GM18870 (cell line): ENCODE data around the gene PIGQ.

Source experiments
- ATAC-seq: cut with Tn5 transposase; IDR thresholded peaks from one replicate; pipeline ENCODE4 v1.9.1; 2021; ENCODE audit warnings: moderate library complexity; ENCODE audit not compliant: unreplicated experiment

The PIGQ gene

DNA sequence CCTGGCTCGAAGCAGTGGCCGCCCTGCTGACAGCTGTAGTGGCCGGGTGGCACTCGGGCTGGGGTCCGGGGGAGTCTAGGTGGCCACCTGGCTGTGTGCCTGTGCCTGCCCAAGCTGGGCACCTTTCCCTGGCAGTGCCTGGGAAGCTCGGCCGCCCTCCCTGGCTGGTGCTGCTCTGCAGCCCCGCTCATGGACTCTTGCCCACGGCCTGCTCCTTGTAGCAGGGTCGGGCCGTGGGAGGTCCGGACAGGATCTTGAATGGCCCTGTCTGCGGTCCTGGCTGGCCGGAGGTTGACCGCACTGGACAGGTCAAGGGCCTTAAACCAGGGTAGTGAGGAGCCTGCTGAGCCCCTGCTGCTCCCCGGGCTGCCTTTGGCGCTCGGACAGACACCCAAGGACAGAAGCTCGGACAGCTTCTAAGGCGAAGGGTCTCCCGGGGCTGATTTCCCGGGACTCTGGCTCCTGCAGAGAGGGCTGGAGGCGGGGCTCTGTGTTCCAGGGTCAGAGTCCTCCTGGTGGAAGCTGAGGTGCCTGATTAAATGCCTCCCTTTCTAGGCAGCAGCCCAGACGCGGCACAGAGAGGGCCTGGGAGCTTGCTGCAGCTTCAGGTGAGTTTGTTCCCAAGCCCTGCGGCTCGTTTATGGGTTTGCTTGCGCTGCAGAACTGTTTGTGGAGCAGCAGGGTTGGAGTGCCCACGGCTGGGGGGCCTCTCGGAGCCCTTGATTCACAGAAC is 36.2 kb upstream of the PIGQ start:
- no peak for ATAC-seq

DNA sequence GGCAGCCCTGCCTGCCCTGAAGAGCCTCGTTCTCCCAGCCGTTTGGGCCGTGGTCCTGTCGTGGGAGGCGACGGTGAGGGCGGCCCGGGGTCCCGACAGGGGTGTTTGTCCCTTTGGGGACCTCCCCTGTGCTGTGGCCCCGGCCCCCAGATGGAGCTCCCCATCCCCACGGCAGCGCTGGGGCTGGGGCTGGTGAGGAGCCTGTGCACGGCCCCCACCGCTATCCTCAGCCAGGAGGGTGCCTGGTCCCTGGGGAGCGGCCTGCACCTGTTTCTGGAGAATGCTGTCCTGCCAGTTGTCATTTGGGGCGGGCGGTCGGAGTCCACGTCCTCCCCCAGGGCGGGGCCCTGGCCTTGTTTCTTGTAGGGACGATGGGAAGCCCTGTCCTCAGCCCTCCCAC is 35.6 kb upstream of the PIGQ start:
- no peak for ATAC-seq

DNA sequence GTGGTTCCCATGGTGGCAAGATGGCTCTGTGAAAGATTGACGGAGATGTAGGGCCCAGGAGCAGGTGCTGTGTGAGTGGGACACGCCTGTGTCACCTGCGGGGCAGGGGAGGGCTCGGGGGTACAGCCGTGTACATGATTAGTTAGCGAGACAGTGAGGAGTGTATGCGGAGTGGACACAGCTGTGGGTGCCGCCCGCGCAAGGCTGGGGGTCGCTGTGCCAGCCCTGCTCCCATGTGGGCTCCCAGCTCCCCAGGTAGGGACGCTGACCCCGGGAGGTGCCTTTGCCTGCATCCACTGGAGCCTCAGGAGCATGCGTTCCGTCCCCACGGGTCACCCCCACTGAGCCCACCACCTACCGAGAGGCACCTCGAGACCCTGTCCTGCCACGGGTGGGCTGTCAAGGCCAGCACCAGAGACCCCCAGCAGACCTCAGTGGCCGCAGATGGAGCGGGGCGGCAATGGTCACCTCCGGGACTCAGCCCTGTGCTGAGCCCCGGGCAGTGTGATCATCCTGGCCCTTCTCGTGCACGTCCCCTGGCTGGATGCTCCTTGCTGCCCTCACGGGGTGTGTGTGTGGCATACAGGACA is 34.8 kb upstream of the PIGQ start:
- ATAC-seq: no peak

- no peak for ATAC-seq
Observed at GRCh38 chr16:535446-536405, 34.0 kb upstream of the PIGQ start.

- no peak for ATAC-seq
Observed at GRCh38 chr16:536746-537145, 33.0 kb upstream of the PIGQ start.

DNA sequence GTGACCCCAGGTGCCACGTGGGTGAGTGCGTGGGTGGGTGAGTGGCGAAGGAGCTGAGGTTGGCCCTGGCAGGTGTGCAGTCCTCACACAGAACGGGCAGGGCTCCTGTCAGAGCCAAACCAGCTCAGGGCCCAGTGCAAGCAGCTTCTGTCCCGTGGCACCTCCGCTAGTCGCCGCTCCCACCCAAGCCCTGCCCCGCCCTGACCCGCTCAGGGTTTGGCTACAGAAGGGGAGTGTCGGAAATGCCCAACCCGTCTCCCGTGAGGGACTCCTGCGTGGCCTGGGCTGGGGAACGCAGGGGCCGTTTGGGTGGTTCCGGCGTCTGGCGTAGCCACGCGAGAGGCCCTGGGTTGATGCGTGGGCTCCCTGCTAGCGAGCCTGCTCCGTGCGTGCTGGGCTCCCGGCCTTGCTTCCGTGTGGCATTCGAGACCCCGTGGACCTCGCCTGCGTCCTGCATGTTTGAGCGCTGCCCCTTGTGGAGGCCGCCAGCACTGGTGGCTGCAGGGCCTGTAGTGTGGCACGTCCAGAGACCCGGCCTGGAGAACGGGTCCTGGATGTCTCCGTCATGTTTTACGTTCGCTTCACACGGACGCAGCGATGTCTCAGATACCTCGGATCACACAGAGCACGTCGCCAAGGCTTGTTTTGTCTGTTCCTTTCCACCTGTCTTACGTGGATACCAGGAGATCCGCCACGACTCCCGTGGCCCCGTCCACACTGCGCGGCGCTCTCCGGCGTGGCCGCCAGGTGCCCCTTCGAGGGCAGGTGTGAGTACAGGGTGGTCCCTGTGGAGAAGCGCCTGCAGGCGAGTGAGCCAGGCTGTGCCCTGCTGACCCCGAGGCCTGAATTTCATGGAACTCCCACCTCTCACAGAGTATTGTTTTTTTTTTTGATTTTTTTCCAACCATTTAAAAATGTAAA is 32.1 kb upstream of the PIGQ start:
- ATAC-seq: no peak

- no peak for ATAC-seq
Observed at GRCh38 chr16:539901-540530, 29.8 kb upstream of the PIGQ start.

DNA sequence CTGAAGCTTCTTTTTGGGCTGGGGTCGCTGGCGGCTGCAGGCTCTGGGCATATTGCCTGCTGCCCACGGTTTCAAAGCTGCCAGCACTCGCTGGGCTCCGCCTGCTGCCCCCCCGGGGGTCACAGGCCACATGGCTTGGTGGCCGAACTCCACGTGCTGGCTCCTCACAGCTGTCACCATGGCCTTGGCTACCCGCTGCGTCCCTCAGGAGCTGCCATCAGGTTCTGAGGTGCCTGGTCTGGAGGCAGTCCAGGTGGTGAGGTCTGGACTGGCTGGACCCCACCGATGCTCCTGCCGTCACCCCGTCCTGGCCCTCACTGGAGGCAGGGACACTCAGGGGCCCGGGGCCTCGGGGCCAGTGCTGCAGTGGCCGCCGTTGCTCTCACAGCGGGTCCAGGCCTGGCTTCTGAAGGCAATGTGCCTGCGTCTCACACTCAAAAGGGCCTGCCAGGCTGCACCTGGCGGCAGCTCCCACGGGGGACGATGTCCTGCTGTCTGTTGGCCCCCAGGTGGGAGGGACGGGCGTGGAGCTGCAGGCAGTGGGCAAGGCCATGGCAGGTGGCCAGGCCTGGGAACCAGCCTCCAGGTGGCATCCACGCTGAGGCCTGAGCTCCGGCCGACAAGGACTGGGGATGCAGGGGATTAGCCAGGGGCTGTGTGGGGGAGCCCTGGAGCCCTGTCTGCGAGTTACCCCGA is 29.0 kb upstream of the PIGQ start:
- ATAC-seq: no peak

DNA sequence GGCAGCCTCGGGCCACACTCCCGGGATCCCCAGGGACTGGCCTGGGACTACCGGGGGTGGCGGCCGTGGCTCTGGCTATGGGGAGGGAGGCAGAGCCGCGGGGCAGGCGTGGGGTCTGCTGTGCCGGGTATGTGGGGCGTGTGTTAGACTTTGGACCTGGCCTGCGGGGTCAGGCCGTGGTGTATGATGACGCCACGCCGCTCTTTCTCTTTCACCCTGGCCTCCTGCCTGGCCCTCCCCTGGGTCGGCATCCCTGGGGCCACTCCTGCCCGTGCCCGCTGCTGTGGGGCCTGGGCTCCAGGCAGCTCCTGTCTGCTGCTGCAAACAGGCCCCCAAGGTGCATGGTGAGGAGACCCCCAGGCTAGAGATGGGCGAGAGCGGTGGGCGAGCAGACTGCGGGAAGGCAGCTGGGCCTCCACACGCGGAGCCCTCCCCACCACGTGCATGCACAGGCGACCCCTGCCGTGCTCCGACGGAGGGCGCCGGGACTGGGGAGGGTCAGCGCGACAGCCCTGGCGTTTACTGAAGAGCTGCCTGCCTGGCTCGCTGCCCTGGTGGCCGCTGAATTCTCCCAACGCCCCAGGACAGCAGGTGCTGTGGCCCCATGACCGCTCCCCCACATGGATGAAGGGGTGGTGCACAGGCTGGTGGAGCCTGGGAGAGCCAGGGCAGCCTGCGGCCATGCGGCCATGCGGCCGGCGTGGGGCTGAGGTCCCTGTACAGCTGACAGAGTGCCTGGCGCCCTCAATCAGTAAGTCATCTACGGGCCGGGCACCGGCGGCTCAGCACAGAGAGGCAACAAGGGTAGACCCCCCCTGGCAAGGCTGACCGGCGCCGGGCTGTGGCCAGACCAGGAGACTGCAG is 26.2 kb upstream of the PIGQ start:
- ATAC-seq: no peak

GRCh38 chr16:544517-544916 is 25.3 kb upstream of the PIGQ start:
- no peak for ATAC-seq

DNA sequence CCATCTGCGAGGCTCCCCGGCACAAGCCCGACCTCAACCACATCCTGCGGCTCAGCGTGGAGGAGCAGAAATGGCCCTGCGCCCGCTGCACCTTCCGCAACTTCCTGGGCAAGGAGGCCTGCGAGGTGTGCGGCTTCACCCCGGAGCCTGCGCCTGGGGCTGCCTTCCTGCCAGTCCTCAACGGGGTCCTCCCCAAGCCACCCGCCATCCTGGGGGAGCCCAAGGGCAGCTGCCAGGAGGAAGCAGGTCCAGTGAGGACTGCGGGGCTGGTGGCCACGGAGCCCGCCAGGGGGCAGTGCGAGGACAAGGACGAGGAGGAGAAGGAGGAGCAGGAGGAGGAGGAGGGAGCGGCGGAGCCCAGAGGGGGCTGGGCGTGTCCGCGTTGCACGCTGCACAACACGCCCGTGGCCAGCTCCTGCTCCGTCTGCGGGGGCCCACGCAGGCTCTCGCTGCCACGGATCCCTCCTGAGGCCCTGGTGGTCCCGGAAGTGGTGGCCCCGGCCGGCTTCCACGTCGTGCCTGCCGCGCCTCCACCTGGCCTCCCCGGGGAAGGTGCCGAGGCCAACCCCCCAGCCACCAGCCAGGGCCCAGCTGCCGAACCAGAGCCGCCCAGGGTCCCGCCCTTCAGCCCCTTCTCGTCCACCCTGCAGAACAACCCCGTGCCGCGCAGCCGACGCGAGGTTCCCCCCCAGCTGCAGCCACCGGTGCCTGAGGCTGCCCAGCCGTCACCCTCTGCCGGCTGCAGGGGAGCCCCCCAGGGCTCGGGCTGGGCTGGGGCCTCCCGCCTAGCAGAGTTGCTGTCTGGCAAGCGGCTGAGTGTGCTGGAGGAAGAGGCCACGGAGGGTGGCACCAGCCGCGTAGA is 22.6 kb upstream of the PIGQ start:
- no peak for ATAC-seq

DNA sequence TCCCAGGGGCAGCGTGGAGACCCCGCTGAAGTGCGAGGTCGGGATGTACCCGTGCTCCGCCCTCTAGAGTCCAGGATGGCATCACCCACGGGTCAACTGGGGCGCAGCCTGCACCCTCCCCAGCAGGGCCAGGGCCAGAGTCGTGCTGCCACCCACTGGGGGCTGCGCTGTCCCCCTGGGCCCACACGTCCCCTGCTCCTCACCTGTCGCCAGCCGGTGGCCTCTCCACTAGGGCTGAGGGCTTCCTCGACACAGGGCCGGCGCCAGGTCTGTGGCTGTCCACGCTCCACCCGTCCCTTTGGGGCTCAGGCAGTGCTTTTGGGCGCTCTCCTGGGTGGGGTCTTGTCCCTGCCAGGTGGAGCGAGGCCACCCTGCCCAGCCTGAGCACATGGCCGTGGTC is 21.2 kb upstream of the PIGQ start:
- no peak for ATAC-seq

GRCh38 chr16:549544-550263 is 20.1 kb upstream of the PIGQ start:
- ATAC-seq: no peak

DNA sequence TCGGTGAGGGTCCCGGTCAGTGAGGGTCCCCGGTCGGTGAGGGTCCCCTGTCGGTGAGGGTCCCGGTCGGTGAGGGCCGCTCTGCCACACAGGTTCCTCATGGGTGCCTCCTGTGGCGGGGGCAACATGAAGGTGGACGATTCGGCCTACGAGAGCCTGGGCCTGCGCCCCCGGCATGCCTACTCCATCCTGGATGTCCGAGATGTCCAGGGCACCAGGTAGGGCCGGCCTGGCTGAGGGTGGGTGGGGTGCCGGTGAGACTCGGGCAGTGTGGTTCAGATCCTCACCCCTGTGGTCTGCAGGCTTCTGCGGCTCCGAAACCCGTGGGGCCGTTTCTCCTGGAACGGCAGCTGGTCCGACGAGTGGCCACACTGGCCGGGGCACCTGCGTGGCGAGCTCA is 18.6 kb upstream of the PIGQ start:
- ATAC-seq: no peak

GRCh38 chr16:552171-552570 is 17.6 kb upstream of the PIGQ start:
- no peak for ATAC-seq

DNA sequence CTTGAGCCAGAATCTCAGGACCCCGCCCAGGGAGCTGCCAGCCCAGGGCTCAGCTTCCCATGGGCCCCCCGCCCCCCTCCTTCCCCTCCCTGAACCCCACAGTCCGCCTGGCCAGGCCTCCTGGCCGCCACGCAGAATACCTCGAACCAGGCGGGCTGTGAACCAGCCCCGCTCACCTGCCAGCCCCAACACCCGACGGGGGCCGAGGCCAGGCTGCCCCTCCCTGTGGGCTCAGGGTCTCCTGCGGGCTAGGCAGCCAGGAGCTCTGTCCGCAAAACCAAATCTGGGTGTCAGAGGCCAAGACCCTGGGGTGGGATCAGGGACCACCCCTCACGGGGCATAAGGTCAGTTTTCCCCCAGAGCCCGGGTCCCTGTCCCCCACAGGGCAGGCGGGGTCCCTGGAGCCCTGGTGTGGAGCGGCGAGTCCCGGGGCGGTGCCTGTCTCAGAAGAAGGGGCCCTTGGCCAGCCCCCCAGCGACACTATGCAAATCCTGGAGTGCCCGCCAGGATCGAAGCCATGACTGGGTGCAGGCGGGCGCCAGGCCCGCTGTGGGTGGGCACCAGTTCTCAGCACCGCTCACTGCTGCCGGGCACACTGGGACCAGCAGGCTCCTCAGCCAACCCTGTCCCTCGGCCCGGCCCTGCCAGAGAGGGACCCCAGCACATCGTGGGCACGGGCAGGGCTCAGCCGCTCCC is 16.0 kb upstream of the PIGQ start:
- no peak for ATAC-seq

DNA sequence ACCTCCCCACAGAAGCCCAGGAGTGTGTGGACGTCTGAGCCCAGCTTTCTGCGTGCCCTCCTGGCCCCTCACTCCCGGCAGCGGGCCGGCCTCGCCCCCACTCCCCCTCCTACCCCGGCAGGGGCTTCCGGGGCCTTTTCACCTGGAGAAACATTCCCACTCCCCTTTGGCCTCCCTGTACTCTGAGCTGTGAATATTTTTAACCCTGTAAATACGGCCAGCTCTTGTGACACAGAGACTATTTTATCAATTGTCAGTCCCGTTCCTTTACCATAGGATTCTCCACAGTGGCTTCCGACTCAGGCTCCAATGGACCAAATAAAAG is 15.5 kb upstream of the PIGQ start:
- no peak for ATAC-seq
